DMS53 treated with DMSO at 0.1 percent for 48 hours (cell line): ENCODE results near the gene LILRB5.
"Not testable (repeated sequence)": the region's sequence is repeated elsewhere in the genome, so short reads cannot be mapped to it uniquely, and the experiment has no call there.

Experiments used
- DNase-seq: peaks from one replicate; lab custom pipeline; 2025; ENCODE audit not compliant: unreplicated experiment; lab: John Stamatoyannopoulos, UW

Gene LILRB5

GRCh38 chr19:54257116-54257480 is at the start of gene LILRB5:
Gene LILRB5, minus strand, starts transcription at chr19:54257273. Its CDS starts 80 bp downstream, at chr19:54257193.
- no peak for DNase-seq

- no peak for DNase-seq
Observed at GRCh38 chr19:54305141-54305540, 48.1 kb upstream of the LILRB5 start.

- no peak for DNase-seq
Observed at GRCh38 chr19:54302257-54302656, 45.2 kb upstream of the LILRB5 start.

GRCh38 chr19:54299515-54299914 is 42.4 kb upstream of the LILRB5 start:
- DNase-seq: no peak

- DNase-seq: no peak
Observed at GRCh38 chr19:54299126-54299498, 42.0 kb upstream of the LILRB5 start.

GRCh38 chr19:54298357-54299125 is 41.5 kb upstream of the LILRB5 start:
- DNase-seq: no peak

- no peak for DNase-seq
Observed at GRCh38 chr19:54297759-54298305, 40.8 kb upstream of the LILRB5 start.

- no peak for DNase-seq
Observed at GRCh38 chr19:54294539-54294938, 37.5 kb upstream of the LILRB5 start.

GRCh38 chr19:54289160-54289559 is 32.1 kb upstream of the LILRB5 start:
- not testable (repeated sequence) for DNase-seq

- no peak for DNase-seq
Observed at GRCh38 chr19:54287456-54287855, 30.4 kb upstream of the LILRB5 start.

GRCh38 chr19:54286283-54286682 is 29.2 kb upstream of the LILRB5 start:
- DNase-seq: not testable (repeated sequence)

GRCh38 chr19:54285427-54286056 is 28.5 kb upstream of the LILRB5 start:
- DNase-seq: not testable (repeated sequence)

GRCh38 chr19:54282686-54283470 is 25.8 kb upstream of the LILRB5 start:
- DNase-seq: no peak

- not testable (repeated sequence) for DNase-seq
Observed at GRCh38 chr19:54281729-54282075, 24.6 kb upstream of the LILRB5 start.

GRCh38 chr19:54281007-54281728 is 24.1 kb upstream of the LILRB5 start, which contains the start of gene LILRB2:
Gene LILRB2, minus strand, starts transcription at chr19:54281110. Its CDS starts 614 bp downstream, at chr19:54280496.
- DNase-seq: no peak

GRCh38 chr19:54280441-54280840 is 23.4 kb upstream of the LILRB5 start:
- DNase-seq: not testable (repeated sequence)

GRCh38 chr19:54280025-54280424 is 23.0 kb upstream of the LILRB5 start:
- not testable (repeated sequence) for DNase-seq

GRCh38 chr19:54279406-54279962 is 22.4 kb upstream of the LILRB5 start:
- no peak for DNase-seq

- not testable (repeated sequence) for DNase-seq
Observed at GRCh38 chr19:54278571-54279195, 21.6 kb upstream of the LILRB5 start.

- DNase-seq: not testable (repeated sequence)
Observed at GRCh38 chr19:54278056-54278455, 21.0 kb upstream of the LILRB5 start.
